NCI-H1694 treated with DMSO at 0.1 percent for 48 hours (cell line): ENCODE data around the gene PARVG.

Source experiments
- DNase-seq: peaks from one replicate; lab custom pipeline; 2025; lab: John Stamatoyannopoulos, UW

PARVG gene

GRCh38 chr22:44154436-44154942 is 26.2 kb upstream of the PARVG start:
- DNase-seq: no peak

- DNase-seq: no peak
Measured at GRCh38 chr22:44155115-44155514, 25.6 kb upstream of the PARVG start.

GRCh38 chr22:44157916-44158618 is 22.7 kb upstream of the PARVG start:
- DNase-seq: no peak

- peak; percentile 73 for DNase-seq
Measured at GRCh38 chr22:44158816-44159215, 21.9 kb upstream of the PARVG start.

- no peak for DNase-seq
Measured at GRCh38 chr22:44159221-44159620, 21.5 kb upstream of the PARVG start.

GRCh38 chr22:44159811-44160210 is 20.9 kb upstream of the PARVG start:
- no peak for DNase-seq

GRCh38 chr22:44160421-44160820 is 20.3 kb upstream of the PARVG start:
- no peak for DNase-seq

GRCh38 chr22:44161673-44162072 is 19.1 kb upstream of the PARVG start:
- DNase-seq: no peak

GRCh38 chr22:44162960-44163359 is 17.8 kb upstream of the PARVG start:
- DNase-seq: no peak

GRCh38 chr22:44163536-44163935 is 17.2 kb upstream of the PARVG start:
- no peak for DNase-seq

- DNase-seq: no peak
Measured at GRCh38 chr22:44164031-44164430, 16.7 kb upstream of the PARVG start.

- DNase-seq: no peak
Measured at GRCh38 chr22:44165286-44165874, 15.3 kb upstream of the PARVG start.

- no peak for DNase-seq
Measured at GRCh38 chr22:44166498-44167276, 14.0 kb upstream of the PARVG start.

GRCh38 chr22:44167501-44167900 is 13.2 kb upstream of the PARVG start:
- no peak for DNase-seq

- no peak for DNase-seq
Measured at GRCh38 chr22:44168206-44168605, 12.5 kb upstream of the PARVG start.

GRCh38 chr22:44170470-44170869 is 10.3 kb upstream of the PARVG start:
- no peak for DNase-seq

- no peak for DNase-seq
Measured at GRCh38 chr22:44171561-44171960, 9.2 kb upstream of the PARVG start.

GRCh38 chr22:44172370-44173108 is 8.2 kb upstream of the PARVG start:
- DNase-seq: no peak

GRCh38 chr22:44173154-44173553 is 7.6 kb upstream of the PARVG start:
- DNase-seq: no peak

- DNase-seq: no peak
Measured at GRCh38 chr22:44175676-44176075, 5.0 kb upstream of the PARVG start.

GRCh38 chr22:44179196-44179988 is 1.3 kb upstream of the PARVG start:
- no peak for DNase-seq
